Cardiac fibroblast (primary cell): ENCODE measurements around the gene SMAD3.

ENCODE experiments used
- DNase-seq, 2 donors: peaks; one replicate each; pipeline versions ENCODE4 v3.0.0 to v3.0.0-alpha.2; 2010; ENCODE audit warnings: low read depth in 2 of 2
- H3K4me3 ChIP-seq, 2 donors: replicated peaks in 1 of 2; 1 replicate in 1 of 2; 2 replicates in 1 of 2; pipeline ENCODE4 v1.5.1; 2011; ENCODE audit warnings: low read depth in 2 of 2, low read length in 2 of 2, mild to moderate bottlenecking in 2 of 2, moderate library complexity in 1 of 2
- CTCF ChIP-seq: IDR thresholded peaks from one replicate; pipeline ENCODE4 v1.5.1; 2011; ENCODE audit warnings: low read depth, mild to moderate bottlenecking, low read length, inconsistent platforms

SMAD3 gene

DNA sequence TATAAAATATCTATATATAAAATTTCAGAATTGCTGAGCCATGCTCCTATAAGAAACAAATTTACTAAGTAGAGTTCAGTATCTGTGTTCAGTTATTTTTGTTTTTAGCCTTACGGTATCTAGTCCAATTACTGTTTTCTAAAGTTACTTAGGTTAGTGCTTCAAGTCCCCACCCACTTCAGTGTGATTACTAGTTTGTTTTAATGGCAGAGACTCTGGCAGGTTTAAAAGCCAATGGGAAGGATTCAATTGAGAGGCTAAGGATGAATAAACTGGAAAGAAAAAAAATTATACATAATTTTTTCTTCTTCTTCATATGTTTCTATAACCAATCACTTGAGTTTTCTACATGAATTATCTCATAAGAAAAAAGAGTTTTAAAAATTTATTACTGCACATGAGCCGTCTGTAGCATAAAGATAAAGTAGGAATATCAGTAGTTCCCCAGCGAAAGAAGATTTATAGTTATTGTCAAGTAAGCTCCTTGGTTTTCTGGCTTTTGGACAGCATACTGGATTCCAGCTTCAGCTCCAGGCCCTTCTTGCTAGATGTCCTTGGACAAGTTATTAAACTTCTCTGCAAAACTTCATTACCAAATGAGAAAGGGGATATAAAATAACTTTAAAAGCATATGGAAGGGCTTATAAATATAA lies 142.3 kb downstream of the SMAD3 start:
- no peak overlapping the region for H3K4me3 ChIP-seq
- TF ChIP-seq CTCF, result no peak
- no peak for DNase-seq

- TF ChIP-seq CTCF, result no peak
- no peak overlapping the region for H3K4me3 ChIP-seq
- no peak for DNase-seq
Measured at GRCh38 chr15:67208396-67208795, 143.0 kb downstream of the SMAD3 start.

- H3K4me3 ChIP-seq, result no peak overlapping the region
- no peak for TF ChIP-seq CTCF
- DNase-seq, result no peak
Measured at GRCh38 chr15:67210555-67211168, 145.3 kb downstream of the SMAD3 start.

- no peak for DNase-seq
- no peak overlapping the region for H3K4me3 ChIP-seq
- TF ChIP-seq CTCF, result no peak
Measured at GRCh38 chr15:67212684-67213367, 147.4 kb downstream of the SMAD3 start.

- no peak for TF ChIP-seq CTCF
- no peak for DNase-seq
- no peak overlapping the region for H3K4me3 ChIP-seq
Measured at GRCh38 chr15:67215102-67215501, 149.7 kb downstream of the SMAD3 start.

- no peak for DNase-seq
- no peak overlapping the region for H3K4me3 ChIP-seq
- TF ChIP-seq CTCF, result no peak
Measured at GRCh38 chr15:67216859-67217258, 151.5 kb downstream of the SMAD3 start.
